ENCODE measurements around the gene MIS18A. TPM values are rescaled to one million over a fixed set of nuclear protein-coding genes. Genes with fewer than 3 reads are reported as not detected.
A peak's percentile ranks its signal among the peaks of the same experiment; 100 is the strongest.

MIS18A gene, protein sequence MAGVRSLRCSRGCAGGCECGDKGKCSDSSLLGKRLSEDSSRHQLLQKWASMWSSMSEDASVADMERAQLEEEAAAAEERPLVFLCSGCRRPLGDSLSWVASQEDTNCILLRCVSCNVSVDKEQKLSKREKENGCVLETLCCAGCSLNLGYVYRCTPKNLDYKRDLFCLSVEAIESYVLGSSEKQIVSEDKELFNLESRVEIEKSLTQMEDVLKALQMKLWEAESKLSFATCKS
- 40.9 and 48.0 TPM in 2 replicates for total RNA-seq (2014; rRNA removed; shearing (Covaris generic))

- Histone ChIP-seq H3K4me1 (no peaks in the 10 kb centered on the region), H3K9me3 (replicated peaks) (no peaks in the 10 kb centered on the region), H3K4me3 (peak within 1 kb of the TSS; percentile 76), H3K27ac (peak within 1 kb of the TSS; percentile 37), H3K27me3 (no peaks in the 10 kb centered on the region), H3K36me3 (0 out of 2 replicates have a peak, but pooled peaks cover 6% of the 10 kb centered on the region)
- peak; percentile 94 to 97 for DNase-seq
Observed at GRCh38 chr21:32278518-32279376, at the start of gene MIS18A. Gene MIS18A (minus strand): TSS chr21:32279049. CDS start chr21:32279014, 35 bp downstream.

GRCh38 chr21:32328595-32328994, 49.7 kb upstream of the MIS18A start:
- Histone ChIP-seq H3K4me3 (no peak overlapping the region), H3K4me1 (peaks cover 6% of the 10 kb centered on the region), H3K9me3 (replicated peaks) (peaks cover 4% of the 10 kb centered on the region), H3K36me3 (peaks cover 79% of the 10 kb centered on the region), H3K27ac (no peak overlapping the region), H3K27me3 (no peaks in the 10 kb centered on the region)
- no peak for DNase-seq

DNA sequence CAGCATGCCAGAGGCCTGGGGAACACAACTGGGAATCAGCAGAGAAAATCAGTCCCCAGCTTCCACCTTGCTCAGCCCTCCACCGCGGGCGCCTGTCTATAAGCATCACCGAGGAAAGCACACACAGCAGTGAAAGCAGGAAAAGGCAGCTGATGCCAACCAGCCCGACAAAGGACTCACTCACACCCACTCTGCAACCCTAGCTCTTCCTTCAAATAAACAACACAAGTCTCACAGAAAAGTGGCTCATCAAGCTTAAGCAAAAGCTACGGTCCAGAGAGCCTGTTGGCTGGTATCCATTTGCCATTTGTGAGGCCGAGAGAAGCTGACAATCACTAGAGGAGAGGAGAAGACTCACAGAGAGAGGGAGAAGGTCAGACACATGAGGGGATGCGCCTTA, 46.9 kb upstream of the MIS18A start:
- H3K27me3 ChIP-seq: no peaks in the 10 kb centered on the region
- no peak overlapping the region for H3K27ac ChIP-seq
- peaks cover 78% of the 10 kb centered on the region for H3K36me3 ChIP-seq
- H3K4me1 ChIP-seq: no peaks in the 10 kb centered on the region
- H3K9me3 ChIP-seq (replicated peaks): no peaks in the 10 kb centered on the region
- DNase-seq: no peak
- H3K4me3 ChIP-seq: no peak overlapping the region

- Histone ChIP-seq H3K27ac (no peak overlapping the region), H3K4me1 (no peaks in the 10 kb centered on the region), H3K27me3 (no peaks in the 10 kb centered on the region), H3K4me3 (no peak overlapping the region), H3K36me3 (peaks cover 79% of the 10 kb centered on the region), H3K9me3 (replicated peaks) (no peaks in the 10 kb centered on the region)
- no peak for DNase-seq
Observed at GRCh38 chr21:32322676-32323075, 43.8 kb upstream of the MIS18A start.

DNA sequence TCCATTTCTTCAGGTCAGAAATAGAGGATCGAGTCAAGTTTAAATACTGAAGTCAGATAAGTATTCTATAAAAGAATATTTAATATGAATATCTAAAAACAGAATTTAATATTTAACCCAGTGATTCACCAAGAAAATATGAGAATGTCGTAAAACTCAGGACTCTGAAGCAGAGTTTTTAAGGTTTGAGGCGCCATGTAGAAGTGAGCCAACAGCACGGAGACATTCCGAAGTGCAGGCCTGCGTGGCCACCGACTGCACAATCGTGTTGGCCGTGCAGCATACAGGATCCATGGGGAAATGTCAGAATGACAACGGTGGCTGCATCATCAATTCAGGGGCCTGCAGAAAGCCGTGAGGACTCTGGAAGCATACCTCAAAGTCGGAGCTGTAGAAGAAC, 43.3 kb upstream of the MIS18A start:
- H3K4me3 ChIP-seq: no peak overlapping the region
- H3K27ac ChIP-seq: no peak overlapping the region
- no peaks in the 10 kb centered on the region for H3K27me3 ChIP-seq
- DNase-seq: no peak
- H3K36me3 ChIP-seq: peaks cover 80% of the 10 kb centered on the region
- H3K9me3 ChIP-seq (replicated peaks): no peaks in the 10 kb centered on the region
- H3K4me1 ChIP-seq: no peaks in the 10 kb centered on the region

DNA sequence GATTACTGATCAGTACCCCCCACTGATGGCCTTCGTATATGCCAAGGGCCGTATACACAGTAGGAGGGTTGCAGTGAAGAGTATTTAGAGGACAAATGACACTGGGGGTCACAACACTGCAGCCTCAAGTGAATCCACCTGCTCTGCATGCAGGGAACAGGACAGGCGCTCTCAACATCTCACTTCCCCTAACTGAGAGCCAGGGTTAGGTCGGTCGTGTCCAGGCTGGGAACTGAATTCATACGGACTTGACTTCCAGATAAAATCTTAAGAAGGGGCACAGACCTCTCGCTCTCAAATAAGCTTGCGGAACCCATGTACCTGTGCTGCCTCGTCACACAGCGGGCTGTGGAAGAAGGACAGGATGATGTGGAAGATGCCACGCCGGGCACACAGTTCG, 42.6 kb upstream of the MIS18A start:
- no peaks in the 10 kb centered on the region for H3K27me3 ChIP-seq
- DNase-seq: no peak
- H3K4me1 ChIP-seq: no peaks in the 10 kb centered on the region
- H3K27ac ChIP-seq: no peak overlapping the region
- H3K4me3 ChIP-seq: no peak overlapping the region
- H3K36me3 ChIP-seq: peaks cover 78% of the 10 kb centered on the region
- no peaks in the 10 kb centered on the region for H3K9me3 ChIP-seq (replicated peaks)

- no peak for DNase-seq
- Histone ChIP-seq H3K4me1 (no peaks in the 10 kb centered on the region), H3K36me3 (peaks cover 78% of the 10 kb centered on the region), H3K4me3 (no peak overlapping the region), H3K27me3 (no peaks in the 10 kb centered on the region), H3K9me3 (replicated peaks) (no peaks in the 10 kb centered on the region), H3K27ac (no peak overlapping the region)
Observed at GRCh38 chr21:32320726-32321125, 41.9 kb upstream of the MIS18A start.

DNA sequence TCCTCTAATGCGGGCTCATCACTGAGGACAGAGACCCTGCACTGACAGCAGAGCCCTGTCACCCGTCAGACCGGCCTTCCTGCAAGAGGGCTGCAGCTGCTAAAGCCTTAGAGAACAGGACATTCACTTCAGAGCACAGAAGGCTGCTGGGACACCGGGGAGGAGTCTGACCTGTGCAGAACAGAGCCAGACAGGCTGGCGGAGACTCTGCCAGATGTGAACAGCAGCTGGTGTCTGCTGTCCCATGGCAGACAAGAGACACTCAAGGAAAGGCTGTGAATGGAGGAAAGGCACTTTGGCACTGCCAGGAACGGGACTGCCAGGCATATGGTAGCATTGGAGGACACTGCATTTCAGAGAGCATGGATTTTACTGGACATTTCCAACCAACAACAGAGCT, 41.2 kb upstream of the MIS18A start:
- H3K27ac ChIP-seq: no peak overlapping the region
- no peak for DNase-seq
- H3K36me3 ChIP-seq: peaks cover 82% of the 10 kb centered on the region
- no peaks in the 10 kb centered on the region for H3K9me3 ChIP-seq (replicated peaks)
- H3K27me3 ChIP-seq: no peaks in the 10 kb centered on the region
- H3K4me1 ChIP-seq: no peaks in the 10 kb centered on the region
- H3K4me3 ChIP-seq: no peak overlapping the region

- Histone ChIP-seq H3K4me3 (no peak overlapping the region), H3K36me3 (peaks cover 83% of the 10 kb centered on the region)
- DNase-seq: no peak
Observed at GRCh38 chr21:32319012-32319411, 40.2 kb upstream of the MIS18A start.

DNA sequence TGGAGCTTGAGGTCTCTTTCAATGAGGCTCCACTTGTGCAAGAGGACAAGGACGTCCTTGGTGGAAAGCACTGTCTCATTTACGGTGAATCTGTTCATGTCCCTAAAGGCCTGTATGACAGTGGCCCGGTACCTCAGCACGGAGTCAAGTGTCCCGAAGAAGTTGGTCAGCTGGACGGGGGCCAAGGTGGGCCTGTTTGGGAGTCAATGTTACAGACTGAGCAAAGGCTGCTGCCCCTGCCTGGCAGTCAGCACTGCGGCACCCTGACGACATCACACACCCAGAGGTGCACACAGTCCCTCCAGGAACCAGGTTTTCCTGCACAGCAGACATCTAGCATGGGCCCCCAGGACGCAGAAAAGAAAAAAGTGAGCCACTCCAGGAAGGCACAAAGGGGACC, 38.9 kb upstream of the MIS18A start:
- Histone ChIP-seq H3K9me3 (replicated peaks) (no peaks in the 10 kb centered on the region), H3K4me3 (no peak overlapping the region), H3K4me1 (no peaks in the 10 kb centered on the region), H3K36me3 (peaks cover 83% of the 10 kb centered on the region), H3K27ac (no peak overlapping the region), H3K27me3 (no peaks in the 10 kb centered on the region)
- no peak for DNase-seq

More at GRCh38 chr21:32319012-32319411, 40.2 kb upstream of the MIS18A start:
- Histone ChIP-seq H3K4me1 (no peaks in the 10 kb centered on the region), H3K27ac (no peak overlapping the region), H3K9me3 (replicated peaks) (no peaks in the 10 kb centered on the region), H3K27me3 (no peaks in the 10 kb centered on the region)

DNA sequence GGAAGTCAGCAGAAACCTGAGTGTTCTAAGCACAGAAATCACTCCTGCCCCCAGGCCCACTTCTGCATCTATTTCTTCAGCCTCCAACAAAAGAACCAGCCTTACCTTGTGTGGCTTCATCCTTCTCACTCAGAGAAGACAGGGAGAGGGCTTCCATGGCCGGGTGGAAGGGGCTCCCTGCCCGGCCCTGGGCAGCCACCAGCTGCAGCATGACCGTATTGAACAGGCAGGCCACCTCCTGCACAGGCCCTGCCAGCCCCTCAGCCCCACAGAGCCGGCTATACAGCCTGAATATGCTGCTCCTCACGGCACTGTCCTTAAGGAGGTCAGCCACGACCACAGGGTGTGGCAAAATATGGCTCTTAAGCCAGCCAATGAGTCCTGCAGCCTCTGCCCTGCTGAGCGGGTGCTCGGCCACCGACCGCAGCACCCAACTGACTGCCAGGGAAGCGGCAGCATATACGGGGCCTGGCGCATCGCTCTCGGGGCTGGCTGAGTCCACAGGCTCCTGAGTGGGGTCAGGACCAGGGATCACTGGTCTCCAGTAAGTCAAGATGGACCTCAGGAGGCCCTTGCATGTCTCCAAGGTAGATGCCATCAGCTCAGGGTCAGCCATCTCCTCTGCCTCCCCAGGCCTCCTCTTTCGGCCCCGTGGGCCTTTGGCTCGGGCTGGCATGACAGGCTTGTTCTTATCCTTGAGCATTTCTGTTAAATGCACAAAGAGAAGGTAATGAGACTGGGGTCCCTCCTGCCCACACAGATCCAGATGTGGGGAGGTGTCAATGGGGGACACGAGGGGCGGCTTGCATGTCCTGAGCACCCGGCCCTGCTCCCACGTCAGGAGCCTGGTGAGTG, 37.7 kb upstream of the MIS18A start:
- Histone ChIP-seq H3K9me3 (replicated peaks) (no peaks in the 10 kb centered on the region), H3K36me3 (peaks cover 72% of the 10 kb centered on the region), H3K4me3 (no peak overlapping the region), H3K4me1 (no peaks in the 10 kb centered on the region), H3K27ac (no peak overlapping the region), H3K27me3 (no peaks in the 10 kb centered on the region)
- no peak for DNase-seq

- Histone ChIP-seq H3K27ac (no peak overlapping the region), H3K4me1 (no peaks in the 10 kb centered on the region), H3K36me3 (peaks cover 72% of the 10 kb centered on the region), H3K9me3 (replicated peaks) (no peaks in the 10 kb centered on the region), H3K4me3 (no peak overlapping the region), H3K27me3 (no peaks in the 10 kb centered on the region)
- no peak for DNase-seq
Observed at GRCh38 chr21:32315511-32316281, 36.8 kb upstream of the MIS18A start.

DNA sequence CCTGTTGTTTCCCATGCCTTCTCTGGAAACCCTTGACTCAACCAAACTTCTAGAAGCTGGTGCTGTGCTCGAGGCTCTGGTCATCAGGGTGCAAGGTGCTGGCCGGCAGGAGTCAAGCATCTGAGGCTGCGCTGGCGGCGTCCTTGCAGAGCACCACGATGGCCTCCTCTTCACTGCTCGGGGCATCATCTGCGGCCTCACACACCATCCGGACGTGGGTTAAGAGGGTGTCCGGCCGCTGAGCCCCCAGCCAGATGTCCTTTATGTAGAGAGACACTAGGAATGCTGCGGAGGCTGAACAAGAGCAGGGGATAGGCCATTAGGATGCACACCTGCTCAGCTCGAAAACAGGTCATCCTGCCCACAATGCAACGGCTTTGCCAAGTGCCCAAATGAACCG, 36.0 kb upstream of the MIS18A start:
- H3K9me3 ChIP-seq (replicated peaks): no peaks in the 10 kb centered on the region
- H3K4me1 ChIP-seq: no peaks in the 10 kb centered on the region
- H3K27ac ChIP-seq: no peak overlapping the region
- H3K36me3 ChIP-seq: peaks cover 65% of the 10 kb centered on the region
- no peak overlapping the region for H3K4me3 ChIP-seq
- H3K27me3 ChIP-seq: no peaks in the 10 kb centered on the region
- no peak for DNase-seq

- H3K27ac ChIP-seq: no peak overlapping the region
- H3K27me3 ChIP-seq: no peaks in the 10 kb centered on the region
- no peaks in the 10 kb centered on the region for H3K4me1 ChIP-seq
- DNase-seq: no peak
- H3K36me3 ChIP-seq: peaks cover 53% of the 10 kb centered on the region
- H3K4me3 ChIP-seq: no peak overlapping the region
- H3K9me3 ChIP-seq (replicated peaks): no peaks in the 10 kb centered on the region
Observed at GRCh38 chr21:32312976-32313375, 34.1 kb upstream of the MIS18A start.
